ENCODE data around the gene DNPH1.

Gene DNPH1

GRCh38 chr6:43263314-43264178 is 34.3 kb upstream of the DNPH1 start:
- peak in 2 of 3 experiments; percentile 45 to 52 for DNase-seq (ENCODE audit: low read depth in 2 of 3, low spot score in 2 of 3)

GRCh38 chr6:43262780-43263313 is 33.6 kb upstream of the DNPH1 start:
- no peak for DNase-seq (ENCODE audit: low read depth in 2 of 3, low spot score in 2 of 3)

DNA sequence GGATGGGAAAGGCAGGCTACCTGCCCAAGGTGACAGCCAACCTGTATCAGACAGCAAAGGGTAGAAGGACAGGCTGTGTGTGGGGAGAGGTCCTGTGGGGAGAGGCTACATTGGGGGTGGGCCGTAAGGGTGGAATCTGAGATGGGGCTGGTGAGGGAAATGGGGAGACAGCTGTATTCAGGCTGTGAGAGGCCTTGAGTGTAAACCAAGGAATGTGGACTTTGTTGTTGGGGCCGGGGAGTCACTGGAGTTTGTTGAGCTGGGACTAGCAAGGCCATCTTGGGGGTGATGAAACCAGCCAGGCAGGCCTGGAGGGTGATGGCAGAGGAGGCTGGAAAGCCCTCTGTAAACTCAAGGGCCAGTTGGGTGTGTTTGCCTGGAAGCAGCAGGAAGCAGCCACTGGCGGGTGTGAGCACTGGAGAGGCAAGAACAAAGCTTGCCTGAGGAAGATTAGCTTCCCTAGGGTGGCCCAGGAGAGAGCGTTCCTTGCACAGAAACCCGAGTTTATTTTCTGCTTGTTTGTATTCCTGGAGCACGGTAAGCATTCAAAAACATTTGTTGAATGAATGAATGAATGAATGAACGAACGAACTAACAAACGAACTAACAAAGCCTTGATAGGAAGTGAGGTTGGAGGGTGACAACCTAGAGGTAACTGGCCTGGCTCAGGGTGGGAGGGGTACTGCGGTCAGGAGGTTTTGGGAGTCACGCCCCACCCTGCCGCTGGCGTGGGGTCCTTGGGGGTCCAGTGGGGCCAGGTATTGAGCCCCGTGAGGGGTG is 32.9 kb upstream of the DNPH1 start:
- DNase-seq (ENCODE audit: low read depth in 2 of 3, low spot score in 2 of 3), result no peak

GRCh38 chr6:43261198-43261597 is 31.9 kb upstream of the DNPH1 start:
- no peak for DNase-seq (ENCODE audit: low read depth in 2 of 3, low spot score in 2 of 3)

GRCh38 chr6:43260791-43261190 is 31.5 kb upstream of the DNPH1 start:
- no peak for DNase-seq (ENCODE audit: low read depth in 2 of 3, low spot score in 2 of 3)

DNA sequence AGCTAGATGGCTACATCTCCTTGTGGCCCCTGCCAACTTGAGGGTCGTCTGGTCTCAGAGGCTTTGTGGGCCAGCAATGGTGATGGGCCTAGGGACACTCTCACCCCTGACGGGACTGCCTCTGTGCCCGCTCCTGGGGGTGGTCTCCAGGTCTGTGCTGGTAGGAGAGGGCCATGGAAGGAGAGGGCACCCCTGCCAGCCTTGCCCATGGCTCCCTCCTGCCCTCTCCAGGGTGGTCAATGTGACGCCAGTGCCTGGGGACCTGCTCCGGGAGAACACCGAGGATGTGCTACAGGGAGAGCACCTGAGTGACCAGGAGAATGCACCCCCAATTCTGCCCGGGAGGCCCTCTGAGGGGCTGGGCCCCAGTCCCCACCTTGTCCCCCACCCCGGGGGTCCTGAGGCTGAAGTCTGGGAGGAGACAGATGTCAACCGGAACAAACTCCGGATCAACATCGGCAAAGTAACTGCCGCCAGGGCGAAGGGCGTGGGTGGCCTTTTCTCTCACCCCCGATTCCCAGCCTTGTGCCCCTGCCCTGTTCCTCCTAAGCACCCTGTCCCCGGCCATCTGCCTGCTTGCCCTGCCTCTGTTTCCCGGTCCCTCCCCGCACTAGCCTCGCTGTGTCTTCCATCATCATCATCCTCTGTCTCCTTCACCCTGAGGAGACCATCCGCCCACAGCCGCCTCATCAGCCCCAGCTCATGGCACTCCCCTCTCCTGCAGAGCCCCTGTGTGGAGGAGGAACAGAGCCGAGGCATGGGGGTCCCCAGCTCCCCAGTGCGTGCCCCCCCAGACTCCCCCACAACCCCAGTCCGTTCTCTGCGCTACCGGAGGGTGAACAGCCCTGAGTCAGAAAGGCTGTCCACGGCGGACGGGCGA is 29.8 kb upstream of the DNPH1 start:
- DNase-seq (ENCODE audit: low read depth in 2 of 3, low spot score in 2 of 3), result no peak

DNA sequence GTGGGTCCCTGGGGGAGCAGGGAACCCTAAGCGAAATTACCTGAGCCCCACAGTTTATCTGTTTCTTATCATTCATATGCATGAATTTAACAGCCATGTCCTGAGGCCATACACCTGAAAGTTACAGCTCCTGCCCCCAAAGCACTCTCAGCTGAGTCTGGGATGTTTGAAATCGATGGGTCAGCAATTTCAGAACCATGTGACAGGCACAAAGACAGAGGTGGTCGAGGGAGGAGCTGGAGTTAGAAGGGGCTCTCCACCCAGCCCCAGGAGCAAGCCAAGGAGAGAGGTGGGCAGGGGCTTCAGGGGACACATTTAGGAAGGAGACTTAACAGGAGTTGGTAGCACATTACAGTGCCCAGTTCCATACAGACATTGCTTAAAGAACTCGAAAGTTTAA is 28.9 kb upstream of the DNPH1 start:
- no peak for DNase-seq (ENCODE audit: low read depth in 2 of 3, low spot score in 2 of 3)

- no peak for DNase-seq (ENCODE audit: low read depth in 2 of 3, low spot score in 2 of 3)
Measured at GRCh38 chr6:43257367-43258145, 28.3 kb upstream of the DNPH1 start.

DNA sequence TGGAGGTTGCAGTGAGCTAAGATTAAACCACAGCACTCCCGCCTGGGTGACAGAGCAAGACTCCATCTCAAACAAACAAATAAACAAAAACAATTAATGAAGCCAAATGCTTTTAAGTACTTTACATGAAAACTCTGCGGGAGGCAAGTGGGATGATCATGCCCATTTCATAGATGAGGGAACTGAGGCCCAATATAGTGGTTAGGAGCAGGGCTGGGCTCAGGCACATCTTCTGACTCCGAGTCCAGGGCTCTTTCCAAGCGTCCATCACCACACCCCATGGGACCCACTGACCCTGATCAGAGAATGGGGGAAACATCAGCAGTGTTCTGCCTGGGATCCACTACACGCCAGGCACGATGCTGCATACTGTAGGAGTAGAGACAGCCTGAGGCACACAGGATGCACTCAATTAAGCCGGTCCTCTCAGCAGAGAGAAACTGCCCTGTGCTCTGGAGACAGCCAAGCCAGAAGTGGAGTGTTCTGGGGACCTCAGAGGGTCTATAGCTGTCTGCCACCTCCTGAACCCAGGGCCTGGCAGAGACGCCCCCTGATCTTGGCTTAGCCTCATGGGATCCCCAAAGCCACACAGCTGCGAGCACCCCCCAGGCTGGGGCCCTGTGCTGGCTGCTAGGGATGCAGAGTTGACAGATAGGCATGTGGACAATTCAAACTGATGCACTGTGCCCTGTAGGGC is 27.5 kb upstream of the DNPH1 start:
- DNase-seq (ENCODE audit: low read depth in 2 of 3, low spot score in 2 of 3), result no peak

DNA sequence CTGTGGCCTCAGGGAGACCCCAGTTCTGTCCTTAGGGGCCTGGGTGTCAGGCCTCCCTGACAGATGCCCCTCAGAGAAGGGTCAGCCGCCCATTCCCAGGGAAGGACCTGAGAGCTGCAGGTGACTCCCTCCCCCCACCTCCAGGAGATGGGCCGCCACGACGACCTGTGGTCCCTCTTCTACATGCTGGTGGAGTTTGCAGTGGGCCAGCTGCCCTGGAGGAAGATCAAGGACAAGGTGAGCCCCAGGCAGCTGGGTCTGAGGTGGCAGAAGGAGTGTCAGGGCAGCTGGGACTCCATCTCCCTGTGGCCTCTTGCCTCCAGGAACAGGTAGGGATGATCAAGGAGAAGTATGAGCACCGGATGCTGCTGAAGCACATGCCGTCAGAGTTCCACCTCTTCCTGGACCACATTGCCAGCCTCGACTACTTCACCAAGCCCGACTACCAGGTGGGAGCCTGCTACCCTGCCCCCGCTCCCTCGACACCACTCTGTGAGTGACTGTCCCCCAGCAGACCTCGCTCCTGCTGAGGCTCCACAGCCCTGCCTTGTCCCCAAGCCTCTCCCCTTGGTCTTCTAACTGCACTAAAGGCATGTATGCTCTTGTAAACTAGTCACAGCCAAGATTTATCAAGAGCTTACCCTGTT is 26.2 kb upstream of the DNPH1 start:
- DNase-seq (ENCODE audit: low read depth in 2 of 3, low spot score in 2 of 3), result no peak

DNA sequence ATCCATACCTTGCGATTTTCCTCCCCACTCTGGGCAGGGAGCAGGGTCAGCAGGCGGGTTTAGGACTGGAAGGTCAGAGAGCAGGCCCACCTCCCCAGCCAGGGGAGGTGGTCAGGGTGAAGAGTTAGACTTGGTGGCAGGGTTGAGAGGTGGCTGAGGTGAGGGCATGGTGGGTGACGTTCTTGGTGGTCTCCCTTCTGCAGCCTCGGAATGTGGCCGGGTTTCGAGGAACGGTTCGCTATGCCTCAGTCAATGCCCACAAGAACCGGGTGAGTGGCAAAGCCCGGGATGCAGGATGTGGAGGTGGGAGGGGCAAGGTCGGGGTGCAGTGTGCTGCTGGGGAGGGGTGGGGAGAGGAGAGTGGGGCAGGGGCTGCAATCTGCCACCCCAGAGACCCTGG is 25.6 kb upstream of the DNPH1 start:
- DNase-seq (ENCODE audit: low read depth in 2 of 3, low spot score in 2 of 3), result no peak

GRCh38 chr6:43254138-43254817 is 25.0 kb upstream of the DNPH1 start:
- no peak for DNase-seq (ENCODE audit: low read depth in 2 of 3, low spot score in 2 of 3)

DNA sequence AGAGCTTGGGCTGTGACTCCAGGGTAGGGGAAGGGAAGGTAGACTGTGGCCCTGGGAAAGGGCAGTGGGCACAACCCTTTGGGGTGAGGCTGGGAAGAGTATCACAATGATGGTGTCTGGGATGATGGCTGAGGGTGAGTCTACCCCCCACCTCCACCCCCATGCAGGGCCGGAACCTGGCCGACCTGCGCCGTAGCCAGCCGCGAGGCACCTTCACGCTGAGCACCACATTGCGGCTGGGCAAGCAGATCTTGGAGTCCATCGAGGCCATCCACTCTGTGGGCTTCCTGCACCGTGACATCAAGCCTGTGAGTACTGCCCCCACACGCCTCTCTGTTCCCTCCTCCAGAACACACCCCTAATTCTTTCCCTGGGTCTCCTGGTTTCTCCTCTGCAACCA is 24.1 kb upstream of the DNPH1 start:
- DNase-seq (ENCODE audit: low read depth in 2 of 3, low spot score in 2 of 3), result no peak

- DNase-seq (ENCODE audit: low read depth in 2 of 3, low spot score in 2 of 3), result no peak
Measured at GRCh38 chr6:43250992-43251373, 21.7 kb upstream of the DNPH1 start.

DNA sequence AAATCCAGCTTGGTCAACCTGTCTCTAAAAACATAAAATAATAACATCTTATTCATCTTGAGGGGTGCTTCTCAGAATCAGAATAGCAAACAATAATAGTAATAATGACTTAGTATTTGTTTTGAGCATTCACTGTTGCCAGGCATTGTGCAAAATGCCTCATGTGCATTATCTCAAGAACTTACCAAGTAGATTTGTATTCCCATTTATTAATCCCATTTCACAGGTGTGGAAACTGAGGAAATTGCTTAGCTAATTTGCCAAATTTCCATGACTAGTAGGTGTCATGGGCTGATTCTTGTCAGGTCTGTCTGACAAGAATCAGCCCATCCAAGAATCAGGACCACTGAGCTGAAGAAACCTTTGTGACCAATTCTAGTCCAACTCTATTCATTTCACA is 19.5 kb upstream of the DNPH1 start:
- DNase-seq (ENCODE audit: low read depth in 2 of 3, low spot score in 2 of 3), result no peak

DNA sequence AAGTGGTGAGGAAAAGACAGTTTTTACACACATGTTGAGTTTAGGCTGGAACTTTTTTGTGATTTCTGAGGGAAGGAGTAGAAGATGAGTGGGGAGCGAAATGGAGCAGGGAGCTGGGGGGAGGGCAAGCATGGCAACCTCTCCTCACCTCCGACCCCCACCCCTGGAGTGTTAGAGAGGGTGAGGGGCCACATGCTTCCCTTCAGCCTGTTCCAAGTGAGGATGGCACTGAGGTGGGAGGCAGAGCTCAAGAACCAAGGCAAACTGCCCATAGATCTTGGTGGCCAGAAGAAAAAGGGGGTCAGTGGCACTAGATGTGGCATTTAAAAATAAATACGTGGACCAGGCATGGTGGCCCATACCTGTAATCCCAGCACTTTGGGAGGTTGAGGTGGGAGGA is 18.8 kb upstream of the DNPH1 start:
- no peak for DNase-seq (ENCODE audit: low read depth in 2 of 3, low spot score in 2 of 3)

- peak; percentile 56 to 64 (median 56) for DNase-seq (ENCODE audit: low read depth in 2 of 3, low spot score in 2 of 3)
Measured at GRCh38 chr6:43247114-43247999, 18.1 kb upstream of the DNPH1 start.

Measured in activated CD8-positive, alpha-beta memory T cell treated with anti-CD3 and anti-CD28 coated beads for 48 hours (primary cell).